NCI-H2081 (cell line): Measurements from ENCODE around the gene GRK1.
"Not testable (repeated sequence)": the region's sequence is repeated elsewhere in the genome, so short reads cannot be mapped to it uniquely, and the experiment has no call there.

Source experiments
- DNase-seq, 2 experiments: peaks; one replicate each; lab custom pipeline; 2025; lab: John Stamatoyannopoulos, UW

The GRK1 gene

DNA sequence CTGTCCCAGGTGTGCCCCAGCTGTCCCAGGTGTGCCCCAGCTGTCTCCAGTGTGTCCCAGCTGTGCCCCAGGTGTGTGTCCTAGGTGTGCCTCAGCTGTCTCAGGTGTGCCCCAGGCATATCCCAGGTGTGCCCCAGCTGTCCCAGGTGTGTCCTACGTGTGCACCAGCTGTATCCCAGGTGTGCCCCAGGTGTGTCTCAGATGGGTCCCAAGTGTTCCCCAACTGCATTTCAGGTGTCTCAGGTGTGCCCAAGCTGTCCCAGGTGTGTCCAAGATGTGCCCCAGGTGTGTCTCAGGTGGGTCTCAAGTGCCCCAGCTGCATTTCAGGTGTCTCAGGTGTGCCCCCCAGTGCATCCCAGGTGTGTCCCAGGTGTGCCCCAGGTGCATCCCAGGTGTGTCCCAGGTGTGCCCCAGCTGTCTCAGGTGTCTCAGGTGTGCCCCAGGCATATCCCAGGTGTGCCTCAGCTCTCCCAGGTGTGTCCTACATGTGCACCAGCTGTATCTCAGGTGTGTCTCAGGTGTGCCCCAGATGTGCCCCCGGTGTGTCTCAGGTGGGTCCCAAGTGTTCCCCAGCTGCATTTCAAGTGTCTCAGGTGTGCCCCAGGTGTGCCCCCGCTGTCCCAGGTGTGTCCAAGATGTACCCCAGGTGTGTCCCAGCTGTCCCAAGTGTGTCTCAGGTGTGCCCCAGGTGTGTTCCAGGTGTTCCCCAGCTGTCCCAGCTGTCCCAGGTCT, 1.3 kb upstream of the GRK1 start:
- no peak for DNase-seq

DNA sequence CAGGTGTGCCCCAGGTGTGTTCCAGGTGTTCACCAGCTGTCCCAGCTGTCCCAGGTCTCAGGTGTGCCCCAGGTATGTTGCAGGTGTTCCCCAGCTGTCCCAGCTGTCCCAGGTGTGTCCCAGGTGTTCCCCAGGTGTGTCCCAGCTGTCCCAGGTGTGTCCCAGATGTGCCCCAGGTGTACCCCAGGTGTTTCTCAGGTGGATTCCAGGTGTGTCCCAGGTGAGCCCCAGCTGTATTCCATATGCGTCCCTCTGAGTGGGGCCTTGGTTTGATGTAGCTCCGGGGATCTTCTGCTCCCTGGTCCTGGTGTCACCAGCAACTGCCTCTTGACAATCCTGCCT, 719 bp upstream of the GRK1 start:
- DNase-seq = no peak

DNA sequence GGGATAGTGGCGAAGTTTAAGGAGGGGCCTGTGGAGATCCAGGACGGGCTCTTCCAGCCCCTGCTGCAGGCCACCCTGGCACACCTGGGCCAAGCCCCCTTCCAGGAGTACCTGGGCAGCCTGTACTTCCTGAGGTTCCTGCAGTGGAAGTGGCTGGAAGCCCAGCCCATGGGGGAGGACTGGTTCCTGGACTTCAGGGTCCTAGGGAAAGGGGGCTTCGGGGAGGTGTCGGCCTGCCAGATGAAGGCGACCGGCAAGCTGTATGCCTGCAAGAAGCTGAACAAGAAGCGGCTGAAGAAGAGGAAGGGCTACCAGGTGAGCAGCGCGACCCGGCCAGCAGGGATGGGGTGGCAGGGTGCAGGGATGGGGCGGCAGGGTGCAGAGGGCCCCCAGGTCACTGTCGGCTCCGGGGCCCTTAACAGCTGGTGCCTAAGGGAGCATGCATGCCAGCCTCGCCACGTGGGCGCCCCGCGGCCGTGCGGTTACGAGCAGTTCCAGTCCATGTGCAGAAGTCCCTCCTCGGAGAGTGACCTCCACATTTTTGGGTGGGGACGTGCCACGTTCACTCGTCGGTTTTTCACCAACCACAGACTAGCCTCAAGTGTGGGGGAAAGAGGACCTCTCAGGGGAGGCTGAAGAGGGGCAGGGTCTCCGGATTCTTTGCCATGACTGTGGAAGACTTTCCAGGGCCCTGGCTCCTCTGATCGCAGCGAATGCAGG, 912 bp downstream of the GRK1 start:
- no peak for DNase-seq

DNA sequence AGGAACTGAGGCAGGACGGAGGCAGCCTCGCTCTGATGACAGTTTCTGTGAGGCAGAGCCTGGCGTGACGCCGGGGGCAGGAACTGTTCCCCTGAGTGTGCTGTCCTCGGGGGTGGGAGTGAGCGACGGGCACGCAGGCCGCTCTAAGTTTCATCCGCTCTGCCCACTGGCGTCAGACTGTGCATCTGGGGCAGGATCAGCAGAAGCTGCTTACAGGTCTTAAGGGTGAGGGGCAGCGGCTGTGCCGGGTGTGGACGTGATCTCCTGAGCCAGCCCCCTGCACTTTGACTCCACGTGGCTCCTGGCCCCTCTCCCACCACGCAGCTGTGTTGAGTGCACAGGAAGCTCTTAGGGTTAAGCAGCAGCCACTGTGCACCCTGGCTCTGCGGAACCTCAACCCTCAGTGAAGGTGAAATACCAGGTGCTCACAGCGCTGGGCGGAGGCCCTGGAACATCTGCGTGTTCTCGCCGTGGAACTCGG, 1.5 kb downstream of the GRK1 start:
- no peak for DNase-seq

DNA sequence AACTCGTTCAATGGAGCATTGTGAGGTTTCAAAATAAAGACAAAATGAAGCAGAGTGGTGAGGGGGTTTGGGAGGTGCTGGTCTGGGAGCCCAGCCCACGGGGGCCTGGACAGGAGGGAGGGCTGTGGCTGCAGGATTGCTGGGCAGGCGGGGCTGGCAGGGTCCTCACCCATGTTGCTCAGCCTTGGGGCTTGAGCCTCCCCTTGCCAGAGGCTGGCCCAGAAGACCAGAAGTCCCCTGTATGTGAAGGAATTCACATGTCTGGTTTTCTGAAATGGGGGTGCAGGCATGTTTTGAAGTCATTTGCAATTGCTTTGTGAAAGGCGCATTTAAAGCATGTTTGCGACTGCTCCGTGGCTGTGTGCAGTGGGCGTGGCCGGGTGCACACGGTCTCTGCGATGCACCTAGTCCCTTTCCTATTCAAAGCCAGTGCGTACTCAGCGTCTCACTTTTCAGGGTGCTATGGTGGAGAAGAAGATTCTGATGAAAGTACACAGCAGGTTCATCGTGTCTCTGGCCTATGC, 2.3 kb downstream of the GRK1 start:
- DNase-seq = no peak

DNA sequence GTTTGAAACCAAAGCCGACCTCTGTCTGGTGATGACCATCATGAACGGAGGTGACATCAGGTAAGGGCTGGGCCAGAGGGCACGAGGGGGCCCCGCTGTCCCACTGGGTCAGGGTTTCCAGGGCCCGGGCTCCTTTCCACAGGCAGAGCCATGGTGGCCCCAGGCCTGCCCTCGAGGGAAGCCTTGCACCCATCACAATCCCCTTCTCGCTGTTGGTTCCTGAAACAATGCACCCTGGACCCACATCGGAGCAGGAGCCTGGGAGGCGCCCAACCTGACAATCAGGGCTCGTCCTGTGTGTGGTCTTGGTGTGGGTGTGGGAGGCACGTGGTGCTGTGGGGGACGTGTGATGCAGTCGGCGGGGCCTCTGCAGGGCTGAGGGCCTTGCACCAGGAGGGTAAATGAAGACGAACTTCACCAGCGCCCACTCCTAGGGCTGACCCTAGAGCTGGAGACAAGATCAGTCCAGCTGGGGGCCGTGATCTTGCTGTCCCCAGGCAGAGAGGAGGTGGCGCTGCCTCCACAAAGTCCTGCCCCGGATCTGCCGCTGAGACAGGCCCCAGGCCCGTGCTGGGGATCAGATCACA, 2.8 kb downstream of the GRK1 start:
- DNase-seq = no peak

DNA sequence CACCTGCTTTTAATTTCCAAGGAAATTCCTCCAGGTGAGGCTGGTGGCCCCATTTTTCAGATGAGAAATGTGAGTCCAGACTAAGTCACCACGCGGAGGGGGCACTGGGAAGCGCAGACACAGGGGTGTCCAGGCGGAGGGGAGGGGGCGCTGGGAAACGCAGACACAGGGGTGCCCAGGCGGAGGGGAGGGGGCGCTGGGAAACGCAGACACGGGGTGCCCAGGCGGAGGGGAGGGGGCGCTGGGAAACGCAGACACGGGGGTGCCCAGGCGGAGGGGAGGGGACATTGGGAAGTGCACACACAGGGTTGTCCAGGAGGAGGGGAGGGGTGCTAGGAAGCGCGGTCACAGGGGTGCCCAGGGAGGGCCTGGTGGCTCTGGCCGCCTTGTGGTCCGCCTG, 3.5 kb downstream of the GRK1 start:
- DNase-seq = no peak

DNA sequence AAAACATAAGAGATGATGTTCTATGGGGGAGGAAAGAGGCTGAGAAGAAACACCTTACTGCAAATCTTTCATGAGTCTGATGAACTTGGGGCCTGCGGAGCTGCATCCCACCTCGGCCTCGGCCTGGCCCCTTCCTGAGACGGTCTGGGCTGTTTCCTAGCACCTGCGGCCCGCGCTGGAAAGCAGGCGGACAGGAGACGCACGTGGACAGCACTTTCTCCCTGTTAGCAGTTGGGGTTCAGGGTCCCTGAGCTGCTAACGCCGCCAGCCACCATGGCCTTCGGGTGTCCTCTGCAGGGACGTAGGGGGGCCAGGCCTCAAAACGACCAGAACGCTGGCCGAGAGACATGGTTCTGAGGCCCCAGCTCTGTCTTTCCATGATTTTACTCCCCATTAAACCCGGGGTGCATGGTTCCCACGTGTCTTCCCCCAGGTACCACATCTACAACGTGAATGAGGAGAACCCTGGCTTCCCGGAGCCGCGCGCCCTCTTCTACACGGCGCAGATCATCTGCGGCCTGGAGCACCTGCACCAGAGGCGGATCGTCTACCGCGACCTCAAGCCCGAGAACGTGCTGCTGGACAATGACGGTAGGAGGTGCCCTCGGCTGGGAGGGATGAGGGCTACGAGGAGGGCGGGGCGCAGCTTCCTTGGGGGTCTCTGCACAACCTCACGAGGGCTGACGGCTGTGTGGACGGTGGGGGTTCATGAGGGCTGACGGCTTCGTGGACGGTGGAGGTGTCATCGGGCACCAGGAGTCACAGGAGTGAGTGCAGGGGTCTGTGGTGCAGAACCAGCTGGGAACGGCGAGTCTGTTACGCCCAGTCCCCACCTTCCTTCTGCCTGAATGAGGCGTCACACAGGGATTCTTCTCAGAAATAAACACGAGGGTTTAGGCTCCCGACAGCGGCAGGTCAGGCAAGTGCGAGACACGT, 4.3 kb downstream of the GRK1 start:
- DNase-seq = no peak

DNA sequence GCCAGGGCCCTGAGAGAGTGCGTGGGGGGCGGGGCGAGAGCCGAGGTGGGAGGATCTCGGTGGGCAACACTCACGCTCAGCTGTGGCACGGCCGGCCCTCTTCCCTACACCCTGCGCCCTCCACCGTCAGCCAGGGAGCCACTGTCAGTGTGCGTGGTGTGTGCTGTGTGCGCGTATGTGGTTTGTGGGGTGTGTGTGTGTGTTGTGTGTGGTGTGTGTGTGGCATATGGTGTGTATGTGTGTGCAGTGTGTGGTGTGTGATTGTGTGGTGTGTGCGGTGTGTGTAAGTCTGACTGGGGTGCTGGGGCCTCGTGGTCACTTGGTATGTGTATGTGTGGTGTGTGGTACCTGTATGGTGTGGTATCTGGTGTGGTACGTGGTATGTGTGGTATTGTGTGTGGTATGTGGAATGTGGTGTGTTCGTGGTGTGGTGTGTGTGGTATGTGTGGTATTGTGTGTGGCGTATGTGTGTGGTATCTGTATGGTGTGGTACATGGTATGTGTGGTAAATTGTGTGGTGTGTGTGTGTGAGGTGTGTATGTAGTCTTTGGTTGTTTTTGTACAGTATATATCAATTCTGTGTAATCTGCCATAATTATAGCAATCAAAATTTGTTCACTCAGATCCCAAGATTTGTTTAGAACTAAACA, 5.1 kb downstream of the GRK1 start:
- DNase-seq = no peak

DNA sequence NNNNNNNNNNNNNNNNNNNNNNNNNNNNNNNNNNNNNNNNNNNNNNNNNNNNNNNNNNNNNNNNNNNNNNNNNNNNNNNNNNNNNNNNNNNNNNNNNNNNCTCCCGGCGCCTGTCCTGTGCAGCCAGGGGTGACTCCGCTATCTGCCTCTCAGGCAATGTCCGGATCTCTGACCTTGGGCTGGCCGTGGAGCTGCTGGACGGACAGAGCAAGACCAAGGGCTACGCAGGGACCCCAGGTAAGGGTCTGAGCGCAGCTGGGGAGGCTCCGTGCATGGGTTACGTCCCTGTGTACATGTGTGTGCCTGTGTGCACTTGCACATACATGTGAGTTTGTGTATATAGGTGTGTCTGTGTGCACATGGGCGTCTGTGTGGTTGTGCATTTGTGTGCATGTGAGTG, 55.9 kb downstream of the GRK1 start:
- DNase-seq = no peak

DNA sequence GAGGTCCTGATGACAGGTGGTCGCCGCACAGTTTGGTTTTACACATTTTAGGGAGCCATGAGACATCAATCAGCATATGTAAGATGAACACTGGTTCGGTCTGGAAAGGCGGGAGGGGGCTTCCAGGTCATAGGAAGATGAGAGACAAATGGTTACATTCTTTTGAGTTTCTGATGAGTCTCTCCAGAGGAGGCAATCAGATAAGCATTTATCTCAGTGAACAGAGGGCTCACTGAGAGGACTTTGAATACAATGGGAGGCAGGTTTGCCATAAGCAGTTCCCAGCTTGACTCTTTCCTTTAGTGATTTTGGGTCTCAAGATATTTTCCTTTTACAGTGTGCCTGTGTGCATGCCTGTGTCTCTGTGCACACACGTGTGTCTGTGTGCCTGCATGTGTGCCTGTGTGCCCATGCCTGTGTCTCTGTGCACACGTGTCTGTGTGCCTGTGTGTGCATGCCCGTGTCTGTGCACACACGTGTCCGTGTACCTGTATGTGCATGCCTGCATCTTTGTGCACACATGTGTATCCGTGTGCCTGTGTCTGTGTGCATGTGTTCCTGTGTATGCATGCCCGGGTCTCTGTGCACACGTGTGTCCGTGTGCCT, 56.5 kb downstream of the GRK1 start:
- DNase-seq = no peak

DNA sequence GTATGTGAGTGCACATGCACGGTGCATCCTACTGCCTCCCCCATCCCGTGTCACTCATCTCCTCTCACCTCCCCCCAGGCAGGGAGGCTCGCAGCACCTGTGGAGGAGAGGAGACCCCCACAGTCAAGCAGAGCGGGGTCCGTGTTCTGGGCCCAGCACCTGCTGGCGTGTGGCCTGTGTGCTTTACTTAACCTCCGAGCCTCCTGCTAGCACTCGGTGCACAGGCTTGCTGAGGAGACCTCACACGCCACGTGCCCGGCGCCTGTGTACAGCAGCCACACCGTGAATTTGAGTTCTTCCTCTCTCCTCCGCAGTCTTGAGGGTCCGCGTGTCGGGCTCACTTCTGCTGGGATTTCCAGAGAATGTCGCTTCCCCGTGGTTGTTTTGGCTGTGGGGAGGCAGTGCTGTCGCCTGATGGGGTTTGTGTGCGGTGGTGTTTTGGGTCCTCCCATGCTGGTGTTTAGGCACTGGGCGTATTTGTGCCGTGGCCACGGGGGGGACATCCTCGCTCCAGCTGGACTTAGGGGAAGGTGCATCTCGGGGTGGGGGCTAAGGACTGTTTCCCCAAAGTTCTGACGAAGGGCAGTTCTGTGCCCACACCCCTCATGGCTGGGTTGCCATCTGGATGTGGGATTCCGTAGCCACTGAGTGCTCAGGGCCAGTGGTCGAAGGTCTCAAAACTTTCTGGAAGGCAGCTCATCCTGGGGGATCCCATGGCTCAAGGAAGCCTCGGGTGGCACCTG, 57.2 kb downstream of the GRK1 start:
- no peak for DNase-seq

DNA sequence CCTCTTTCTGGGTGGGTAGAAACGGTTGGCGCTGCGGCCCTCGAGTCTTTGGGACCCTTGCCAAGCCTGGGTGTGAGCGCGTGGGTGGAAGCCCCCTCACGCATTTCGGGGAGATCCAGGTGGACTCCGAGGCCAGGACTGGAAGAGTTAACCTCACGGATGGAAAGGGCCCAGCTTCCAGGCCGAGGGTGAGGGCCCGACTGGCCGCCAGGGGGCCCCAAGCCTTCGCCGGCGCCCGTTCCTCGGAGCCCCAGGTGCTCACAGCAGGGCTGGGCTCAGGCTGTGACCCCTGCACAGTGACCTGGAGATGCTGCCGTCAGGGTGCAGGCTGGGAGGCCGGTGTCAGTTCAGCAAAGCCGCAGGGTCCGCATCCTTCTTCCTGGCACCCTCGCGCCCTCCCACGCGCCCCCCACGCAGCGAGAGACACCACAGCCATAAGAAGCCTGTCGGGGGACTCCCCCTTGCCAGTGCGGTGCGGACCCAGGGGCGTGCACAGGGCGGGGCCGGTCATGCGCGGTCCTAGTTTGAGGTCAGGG, 57.8 kb downstream of the GRK1 start:
- DNase-seq = peak; percentile 64 to 74

DNA sequence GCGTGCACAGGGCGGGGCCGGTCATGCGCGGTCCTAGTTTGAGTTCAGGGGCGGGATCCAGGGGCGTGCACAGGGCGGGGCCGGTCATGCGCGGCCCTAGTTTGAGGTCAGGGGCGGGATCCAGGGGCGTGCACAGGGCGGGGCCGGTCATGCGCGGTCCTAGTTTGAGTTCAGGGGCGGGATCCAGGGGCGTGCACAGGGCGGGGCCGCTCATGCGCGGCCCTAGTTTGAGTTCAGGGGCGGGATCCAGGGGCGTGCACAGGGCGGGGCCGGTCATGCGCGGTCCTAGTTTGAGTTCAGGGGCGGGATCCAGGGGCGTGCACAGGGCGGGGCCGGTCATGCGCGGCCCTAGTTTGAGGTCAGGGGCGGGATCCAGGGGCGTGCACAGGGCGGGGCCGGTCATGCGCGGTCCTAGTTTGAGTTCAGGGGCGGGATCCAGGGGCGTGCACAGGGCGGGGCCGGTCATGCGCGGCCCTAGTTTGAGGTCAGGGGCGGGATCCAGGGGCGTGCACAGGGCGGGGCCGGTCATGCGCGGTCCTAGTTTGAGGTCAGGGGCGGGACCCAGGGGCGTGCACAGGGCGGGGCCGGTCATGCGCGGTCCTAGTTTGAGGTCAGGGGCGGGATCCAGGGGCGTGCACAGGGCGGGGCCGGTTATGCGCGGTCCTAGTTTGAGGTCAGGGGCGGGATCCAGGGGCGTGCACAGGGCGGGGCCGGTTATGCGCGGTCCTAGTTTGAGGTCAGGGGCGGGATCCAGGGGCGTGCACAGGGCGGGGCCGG, 58.5 kb downstream of the GRK1 start:
- DNase-seq = not testable (repeated sequence)

DNA sequence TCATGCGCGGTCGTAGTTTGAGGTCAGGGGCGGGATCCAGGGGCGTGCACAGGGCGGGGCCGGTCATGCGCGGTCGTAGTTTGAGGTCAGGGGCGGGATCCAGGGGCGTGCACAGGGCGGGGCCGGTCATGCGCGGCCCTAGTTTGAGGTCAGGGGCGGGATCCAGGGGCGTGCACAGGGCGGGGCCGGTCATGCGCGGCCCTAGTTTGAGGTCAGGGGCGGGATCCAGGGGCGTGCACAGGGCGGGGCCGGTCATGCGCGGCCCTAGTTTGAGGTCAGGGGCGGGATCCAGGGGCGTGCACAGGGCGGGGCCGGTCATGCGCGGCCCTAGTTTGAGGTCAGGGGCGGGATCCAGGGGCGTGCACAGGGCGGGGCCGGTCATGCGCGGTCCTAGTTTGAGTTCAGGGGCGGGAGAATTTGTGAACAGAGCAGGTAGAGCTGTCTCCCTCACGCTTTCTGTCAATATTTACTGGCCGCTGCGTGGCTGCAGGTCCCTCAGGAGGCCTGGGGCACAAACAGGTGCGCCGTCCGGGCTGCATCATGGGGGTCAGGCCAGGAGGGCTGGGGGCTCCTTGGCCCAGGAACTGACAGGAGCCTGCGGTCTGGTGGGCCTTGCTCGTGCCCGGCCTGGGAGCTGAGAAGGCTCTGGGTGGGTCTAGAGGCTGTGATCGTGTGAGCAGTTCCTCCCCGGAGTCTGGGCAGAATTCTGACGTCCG, 59.2 kb downstream of the GRK1 start:
- peak; percentile 33 to 43 for DNase-seq

DNA sequence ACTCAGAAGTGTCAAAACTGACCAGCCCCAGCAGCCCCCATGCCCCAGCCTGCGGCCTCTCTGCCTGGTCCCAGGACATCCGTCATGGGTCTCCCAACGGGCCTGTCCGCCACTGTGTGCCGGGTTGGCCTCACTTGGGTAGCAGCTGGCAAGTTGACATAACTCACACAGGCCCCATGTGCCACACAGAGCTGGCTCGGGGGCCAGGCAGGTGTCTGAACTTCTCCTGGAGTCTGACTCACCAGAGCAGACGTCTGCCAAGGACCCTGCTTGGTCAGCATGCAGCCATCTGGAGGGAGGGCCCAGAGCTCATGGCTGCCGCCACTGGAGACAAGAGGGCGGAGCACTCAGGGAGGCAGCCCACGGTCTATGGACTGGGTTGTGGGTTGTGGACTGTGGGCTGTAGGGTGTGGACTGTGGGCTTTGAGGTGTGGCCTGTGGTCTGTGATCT, 60.0 kb downstream of the GRK1 start:
- DNase-seq = no peak

DNA sequence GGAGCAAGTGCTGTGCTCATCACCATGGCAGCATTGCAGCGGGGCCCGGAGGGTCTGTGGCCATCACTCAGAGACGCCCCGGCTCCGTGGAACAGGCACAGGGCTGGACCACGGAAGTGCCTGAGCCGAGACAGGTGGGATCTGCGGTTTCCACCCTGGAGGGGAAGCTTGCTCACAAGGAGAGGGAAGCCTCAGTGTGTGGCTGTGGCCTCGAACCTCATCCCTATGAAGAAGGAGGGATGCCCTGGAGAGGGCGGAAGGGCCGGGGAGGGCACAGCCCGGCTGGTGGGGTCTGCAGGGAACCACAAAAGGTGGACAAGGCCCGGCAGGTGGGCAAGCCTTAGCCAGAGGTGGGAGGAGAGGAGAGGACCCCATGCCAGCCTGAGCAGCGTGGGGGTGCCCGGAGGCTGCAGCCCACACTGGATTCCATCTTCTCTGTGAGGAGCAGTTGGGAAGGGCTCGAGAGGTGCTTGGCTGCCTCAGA, 61.6 kb downstream of the GRK1 start:
- DNase-seq = no peak
